Memory B cell (primary cell): Measurements from ENCODE around the gene LIME1.
"Not testable (repeated sequence)": the region's sequence is repeated elsewhere in the genome, so short reads cannot be mapped to it uniquely, and the experiment has no call there.

ENCODE experiments used
- ATAC-seq: fragments of 150-1000 bp; cut with Tn5 transposase; 2 replicates; pipeline ENCODE4 v1.10.0; 2021; ENCODE audit warnings: low read depth, mild to moderate bottlenecking, moderate library complexity
- DNase-seq, 2 donors: peaks; one replicate each; pipeline ENCODE4 v3.0.0; 2022; ENCODE audit warnings: low spot score in 2 of 2
- H3K27ac Mint-ChIP-seq: one replicate; pipeline ENCODE4 v1.8.0; 2022; ENCODE audit warnings: mild to moderate bottlenecking, moderate library complexity, mixed read lengths
- H3K27me3 Mint-ChIP-seq: one replicate; pipeline ENCODE4 v1.8.0; 2022; ENCODE audit warnings: mixed read lengths
- H3K36me3 Mint-ChIP-seq: one replicate; pipeline ENCODE4 v1.8.0; 2022; ENCODE audit warnings: mild to moderate bottlenecking, mixed read lengths
- H3K4me1 Mint-ChIP-seq: one replicate; pipeline ENCODE4 v1.8.0; 2022; ENCODE audit warnings: mixed read lengths
- H3K4me3 Mint-ChIP-seq: one replicate; pipeline ENCODE4 v1.8.0; 2022; ENCODE audit warnings: mild to moderate bottlenecking, moderate library complexity, mixed read lengths
- H3K9me3 Mint-ChIP-seq: one replicate; pipeline ENCODE4 v1.8.0; 2022; ENCODE audit warnings: mixed read lengths

Gene LIME1

DNA sequence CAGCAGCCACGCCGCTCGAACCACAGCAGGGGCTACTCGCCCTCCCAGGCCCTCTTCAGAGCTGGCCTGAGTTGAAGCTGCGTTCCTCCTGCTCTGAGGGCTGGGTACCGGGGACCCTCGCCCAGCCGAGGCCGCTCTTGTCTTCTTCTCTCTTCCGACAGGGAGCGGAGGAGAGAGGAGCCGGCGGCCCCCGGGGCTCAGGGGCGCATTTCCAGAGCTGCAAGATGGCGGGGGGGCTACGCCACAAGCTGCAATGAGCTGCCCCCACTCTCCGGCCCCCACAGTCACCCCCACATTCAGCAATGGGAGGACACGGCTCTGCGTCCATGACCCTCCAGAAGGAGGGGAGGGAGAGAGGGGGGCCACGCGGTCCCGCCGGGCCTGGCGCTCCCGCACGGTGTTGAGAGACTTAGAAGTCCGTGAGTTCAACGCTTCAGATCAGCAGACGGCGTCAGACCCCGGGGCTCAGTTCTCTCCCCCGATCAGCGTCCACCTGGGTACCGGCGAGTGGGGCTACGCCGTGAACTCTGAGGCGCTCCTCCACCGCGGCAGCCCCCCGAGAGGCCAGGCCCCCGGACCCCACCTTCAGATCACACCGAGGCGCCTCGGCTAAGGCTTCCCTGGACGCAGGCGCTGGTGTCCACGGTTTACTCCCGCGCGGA is 34.7 kb downstream of the LIME1 start:
- no peak for DNase-seq
- Mint-ChIP-seq H3K4me1 (peaks cover 2% of the 10 kb centered on the region), H3K27me3 (peaks cover 10% of the 10 kb centered on the region), H3K27ac (no peak overlapping the region), H3K9me3 (no peaks in the 10 kb centered on the region), H3K4me3 (no peak overlapping the region), H3K36me3 (no peaks in the 10 kb centered on the region)
- no peak for ATAC-seq

DNA sequence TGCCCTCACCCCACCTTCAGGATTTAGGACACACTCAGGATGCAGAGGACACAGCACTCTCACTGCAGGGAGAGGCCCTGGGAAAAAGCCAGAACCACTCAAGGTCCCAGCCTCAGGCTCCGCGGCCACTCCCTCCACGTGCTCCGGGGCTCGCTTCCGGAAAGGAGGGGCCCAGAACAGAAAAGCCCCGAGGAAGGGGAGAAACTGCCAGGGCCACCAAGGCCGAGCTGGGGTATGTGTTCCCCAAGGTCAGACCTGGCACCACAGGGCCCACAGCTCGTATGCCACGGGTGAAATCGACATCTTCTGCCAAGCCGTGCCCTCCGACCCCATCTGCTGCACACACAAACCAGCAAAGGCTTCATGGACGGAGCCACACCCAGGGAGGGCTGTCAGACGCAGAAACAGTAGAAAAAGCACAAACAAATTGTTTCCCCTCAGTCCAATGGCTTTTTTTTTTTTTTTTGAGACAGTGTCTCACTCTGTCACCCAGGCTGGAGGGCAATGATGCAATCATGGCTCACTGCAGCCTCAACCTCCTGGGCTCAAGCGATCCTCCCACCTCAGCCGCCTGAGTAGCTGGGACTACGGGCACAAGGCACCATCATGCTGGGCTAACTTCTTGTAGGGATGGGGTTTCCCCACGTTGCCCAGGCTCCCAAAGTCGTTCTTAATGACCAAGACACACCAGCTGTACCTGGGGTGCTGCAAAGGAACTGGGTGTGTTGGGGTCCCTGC is 36.5 kb downstream of the LIME1 start:
- no peak for ATAC-seq
- H3K4me3 Mint-ChIP-seq = no peak overlapping the region

DNA sequence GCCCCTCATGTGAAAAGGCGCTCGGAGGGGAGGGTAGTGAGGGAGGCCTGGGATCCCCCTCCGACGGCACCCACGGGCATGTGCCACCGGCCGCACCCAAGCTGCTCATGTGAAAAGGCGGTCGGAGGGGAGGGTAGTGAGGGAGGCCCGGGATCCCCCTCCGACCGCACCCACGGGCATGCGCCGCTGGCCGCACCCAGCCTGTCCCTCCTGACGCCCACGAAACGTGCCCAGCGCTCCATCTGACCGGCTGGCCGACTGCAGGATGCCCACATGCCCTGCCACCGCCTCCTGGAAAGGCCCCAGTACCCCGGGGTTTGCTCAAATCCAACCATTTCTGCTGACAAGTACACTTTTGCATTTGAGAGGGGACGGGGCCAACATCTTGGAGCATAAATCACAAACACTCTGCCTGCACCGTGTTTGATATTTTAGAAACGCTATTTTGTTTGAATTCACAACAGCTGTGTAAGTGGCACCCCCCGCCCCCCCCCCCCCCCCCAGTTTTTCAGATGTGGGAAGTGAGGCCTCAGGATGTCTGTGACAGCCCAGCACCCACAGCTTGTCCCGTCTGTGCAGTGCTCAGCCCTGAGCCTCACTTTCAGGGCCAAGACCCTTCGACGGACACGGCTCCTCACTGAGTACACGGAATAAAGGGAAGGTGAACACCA is 37.2 kb downstream of the LIME1 start:
- Mint-ChIP-seq H3K27me3 (peaks cover 10% of the 10 kb centered on the region), H3K27ac (no peak overlapping the region), H3K4me3 (no peak overlapping the region), H3K36me3 (no peaks in the 10 kb centered on the region), H3K9me3 (no peaks in the 10 kb centered on the region), H3K4me1 (peaks cover 2% of the 10 kb centered on the region)
- no peak for DNase-seq
- no peak for ATAC-seq

More for the DNA sequence above, 36.5 kb downstream of the LIME1 start:
- peaks cover 11% of the 10 kb centered on the region for H3K27me3 Mint-ChIP-seq
- H3K4me1 Mint-ChIP-seq = peaks cover 2% of the 10 kb centered on the region
- H3K27ac Mint-ChIP-seq = no peak overlapping the region
- H3K36me3 Mint-ChIP-seq = no peaks in the 10 kb centered on the region
- no peaks in the 10 kb centered on the region for H3K9me3 Mint-ChIP-seq
- DNase-seq = no peak

DNA sequence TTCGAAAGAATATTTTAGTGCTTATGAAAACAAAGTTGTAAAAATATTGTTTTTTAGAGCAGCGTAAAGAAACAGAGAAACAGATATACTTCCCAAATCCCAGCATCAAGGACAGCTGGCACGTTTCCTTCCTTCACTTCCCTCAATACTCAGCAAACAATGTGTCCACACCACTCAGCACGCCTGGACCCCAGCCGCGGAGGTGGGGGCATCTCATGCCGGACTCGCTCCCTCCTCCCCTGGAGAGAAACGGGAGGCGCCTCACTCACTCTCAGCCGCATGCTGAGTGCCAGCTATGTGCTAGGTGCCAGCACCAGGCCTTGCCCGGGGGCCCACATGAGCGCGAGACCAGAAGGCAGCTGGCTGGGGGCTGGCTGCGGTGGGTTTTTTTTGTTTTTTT is 37.8 kb downstream of the LIME1 start:
- no peaks in the 10 kb centered on the region for H3K9me3 Mint-ChIP-seq
- ATAC-seq = no peak
- DNase-seq = no peak
- no peak overlapping the region for H3K4me3 Mint-ChIP-seq
- peaks cover 2% of the 10 kb centered on the region for H3K4me1 Mint-ChIP-seq
- no peaks in the 10 kb centered on the region for H3K36me3 Mint-ChIP-seq
- peaks cover 10% of the 10 kb centered on the region for H3K27me3 Mint-ChIP-seq
- H3K27ac Mint-ChIP-seq = no peak overlapping the region

DNA sequence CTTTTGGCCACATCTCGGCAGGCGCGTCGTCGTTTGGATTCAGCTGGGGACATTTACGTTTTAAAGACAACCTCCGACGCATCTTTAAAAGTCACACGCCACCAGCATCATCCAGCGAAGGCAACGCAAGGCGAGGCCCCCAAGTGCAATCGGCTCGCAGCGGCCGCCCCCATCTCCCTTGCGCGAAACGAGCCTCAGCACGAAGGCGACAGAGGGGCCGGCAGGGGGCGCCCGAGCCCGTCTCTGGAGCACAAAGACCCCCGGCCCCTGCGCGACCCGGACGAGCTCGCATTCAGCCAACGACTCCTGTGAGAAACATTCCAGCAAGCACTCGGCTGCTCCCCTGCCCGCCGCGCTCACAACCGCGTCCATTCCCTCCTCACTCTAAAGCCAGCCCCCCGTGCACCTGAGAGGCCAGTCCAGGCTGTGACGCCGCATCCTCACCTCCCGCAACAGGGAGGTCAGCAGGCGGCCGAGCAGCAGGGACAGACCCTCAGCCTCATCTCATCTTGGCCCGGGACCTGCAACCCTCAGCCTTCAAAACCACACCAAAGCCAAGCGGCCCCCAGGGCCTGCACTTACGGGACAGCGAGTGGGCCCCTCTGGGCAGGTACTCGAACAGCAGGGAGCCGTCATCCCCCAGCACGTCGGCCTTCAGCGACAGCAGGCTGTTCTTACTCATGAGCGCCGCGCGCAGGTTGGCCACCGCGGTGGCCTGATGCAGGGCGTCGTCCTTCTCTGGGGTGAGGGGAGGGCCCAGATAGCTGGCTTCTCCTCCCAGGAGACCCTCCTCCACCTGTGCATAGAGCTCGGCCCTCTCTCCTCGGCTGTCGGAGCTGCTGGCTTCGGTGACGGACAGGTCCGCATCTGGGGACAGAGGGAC is 38.9 kb downstream of the LIME1 start:
- Mint-ChIP-seq H3K36me3 (no peaks in the 10 kb centered on the region), H3K27me3 (peaks cover 8% of the 10 kb centered on the region), H3K27ac (no peak overlapping the region), H3K9me3 (no peaks in the 10 kb centered on the region), H3K4me3 (no peak overlapping the region), H3K4me1 (peaks cover 2% of the 10 kb centered on the region)
- DNase-seq = no peak
- ATAC-seq = no peak

DNA sequence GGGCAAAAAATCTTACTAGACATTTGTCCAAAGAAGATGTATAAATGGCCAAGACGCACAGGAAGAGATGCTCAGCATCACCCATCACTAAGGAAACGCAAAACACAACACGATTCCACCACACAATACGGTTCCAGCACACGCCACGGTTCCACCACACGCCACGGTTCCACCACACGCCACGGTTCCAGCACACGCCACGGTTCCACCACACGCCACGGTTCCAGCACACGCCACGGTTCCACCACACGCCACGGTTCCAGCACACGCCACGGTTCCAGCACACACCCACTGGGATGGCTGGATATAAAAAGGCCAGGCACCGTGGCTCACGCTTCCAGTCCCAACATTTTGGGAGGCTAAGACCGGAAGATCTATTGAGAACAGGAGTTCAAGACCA is 40.4 kb downstream of the LIME1 start:
- not testable (repeated sequence) for ATAC-seq, H3K36me3 Mint-ChIP-seq, H3K4me1 Mint-ChIP-seq, DNase-seq, H3K27ac Mint-ChIP-seq, H3K9me3 Mint-ChIP-seq, H3K4me3 Mint-ChIP-seq, H3K27me3 Mint-ChIP-seq

DNA sequence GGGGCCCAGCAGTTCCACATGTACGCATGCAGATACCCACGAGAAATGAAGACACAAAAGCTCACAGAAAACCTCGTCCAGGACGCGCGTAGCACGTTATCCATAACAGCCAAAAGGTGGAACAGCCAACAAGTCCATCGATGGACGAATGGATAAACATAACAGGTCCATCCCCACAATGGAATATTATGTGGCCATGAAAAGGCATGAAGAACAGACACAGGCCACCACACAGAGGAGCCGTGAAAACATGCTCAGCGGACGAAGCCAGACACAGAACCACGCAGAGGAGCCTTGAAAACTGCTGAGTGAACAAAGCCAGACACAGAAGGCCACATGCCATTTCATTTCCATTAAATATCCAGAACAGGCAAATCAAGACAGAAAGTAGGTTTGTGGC is 41.1 kb downstream of the LIME1 start:
- Mint-ChIP-seq H3K36me3 (no peaks in the 10 kb centered on the region), H3K27me3 (peaks cover 7% of the 10 kb centered on the region), H3K9me3 (no peaks in the 10 kb centered on the region), H3K4me1 (peaks cover 7% of the 10 kb centered on the region), H3K4me3 (no peak overlapping the region), H3K27ac (no peak overlapping the region)
- DNase-seq (no peak), ATAC-seq (no peak)

DNA sequence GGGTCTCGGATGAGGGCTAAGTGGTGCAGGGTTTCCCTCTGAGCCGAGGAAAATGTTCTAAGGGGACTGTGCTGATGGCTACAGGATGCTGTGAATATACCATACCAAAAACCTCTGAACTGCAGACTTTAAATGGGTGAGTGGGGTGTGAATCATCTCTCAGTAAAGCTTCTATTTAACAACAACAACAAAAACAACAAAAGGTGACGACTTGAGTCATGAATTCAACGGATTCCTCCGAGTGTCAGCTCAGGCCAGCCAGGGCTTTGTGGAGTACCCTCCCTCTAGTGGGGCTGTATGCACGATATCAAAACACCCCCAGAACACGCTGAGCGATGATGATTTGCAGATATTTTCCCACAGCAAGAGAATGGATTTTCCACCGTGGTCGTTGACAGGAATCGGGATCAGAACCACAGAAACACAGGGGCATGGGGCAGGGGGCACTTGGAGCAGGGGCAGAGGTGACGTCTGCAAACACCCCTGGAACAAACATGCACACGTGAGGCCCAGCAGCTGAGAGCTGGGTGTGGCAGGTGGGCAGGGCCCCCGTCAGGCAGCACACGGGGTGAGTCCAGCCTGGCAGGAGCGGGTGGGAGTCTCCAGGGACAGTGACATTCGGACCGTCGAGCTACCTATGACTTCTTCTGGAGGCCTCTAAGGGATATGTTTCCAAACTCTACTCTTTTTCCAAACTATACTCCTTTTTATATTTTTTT is 41.7 kb downstream of the LIME1 start:
- no peak overlapping the region for H3K4me3 Mint-ChIP-seq
- no peak for ATAC-seq

DNA sequence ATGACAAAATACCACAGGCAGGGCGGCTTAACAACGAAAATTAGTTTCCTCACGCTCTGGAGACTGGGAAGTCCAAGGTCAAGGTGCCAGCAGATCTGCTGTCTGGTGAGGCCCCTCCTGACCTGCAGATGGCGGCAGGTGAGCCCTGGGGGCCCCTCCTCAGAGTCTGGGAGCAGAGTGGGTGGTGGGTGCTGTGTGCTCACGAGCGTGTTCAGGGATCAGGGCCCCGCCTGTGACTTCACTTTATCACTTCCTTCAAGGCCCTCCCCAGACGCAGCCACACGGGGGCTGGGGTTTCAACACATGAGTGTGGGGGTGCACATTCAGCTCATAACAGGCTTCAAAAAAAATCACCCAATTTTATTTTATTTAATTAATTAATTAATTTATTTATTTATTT is 42.4 kb downstream of the LIME1 start:
- peaks cover 7% of the 10 kb centered on the region for H3K4me1 Mint-ChIP-seq
- peaks cover 6% of the 10 kb centered on the region for H3K27me3 Mint-ChIP-seq
- H3K27ac Mint-ChIP-seq = no peak overlapping the region
- DNase-seq (no peak), ATAC-seq (no peak)
- no peak overlapping the region for H3K4me3 Mint-ChIP-seq
- H3K9me3 Mint-ChIP-seq = no peaks in the 10 kb centered on the region
- H3K36me3 Mint-ChIP-seq = no peaks in the 10 kb centered on the region

More for the DNA sequence above, 41.7 kb downstream of the LIME1 start:
- Mint-ChIP-seq H3K36me3 (no peaks in the 10 kb centered on the region), H3K9me3 (no peaks in the 10 kb centered on the region), H3K27me3 (peaks cover 6% of the 10 kb centered on the region), H3K4me1 (peaks cover 7% of the 10 kb centered on the region), H3K27ac (no peak overlapping the region)
- DNase-seq = no peak

DNA sequence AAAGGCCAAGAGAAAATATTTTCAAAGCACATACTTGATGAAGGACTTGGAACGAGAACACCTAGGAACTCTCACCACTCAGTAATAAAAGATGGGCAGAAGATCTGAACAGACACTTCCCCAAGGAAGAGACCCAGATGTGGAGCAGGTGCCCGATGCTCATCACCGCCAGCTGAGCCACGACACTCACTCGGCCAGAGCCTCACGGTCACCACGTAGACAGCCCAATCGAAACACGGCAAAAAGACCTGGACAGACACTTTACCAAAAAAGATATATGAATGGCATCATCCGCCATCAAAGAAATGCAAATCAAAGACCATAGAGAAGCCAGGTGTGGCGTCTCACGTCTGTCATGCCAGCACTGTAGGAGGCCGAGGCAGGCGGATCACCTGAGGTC is 44.7 kb downstream of the LIME1 start:
- Mint-ChIP-seq H3K4me3 (no peak overlapping the region), H3K36me3 (no peaks in the 10 kb centered on the region), H3K27ac (no peak overlapping the region), H3K4me1 (peaks cover 7% of the 10 kb centered on the region), H3K9me3 (no peaks in the 10 kb centered on the region), H3K27me3 (peaks cover 2% of the 10 kb centered on the region)
- DNase-seq = no peak
- ATAC-seq = no peak

DNA sequence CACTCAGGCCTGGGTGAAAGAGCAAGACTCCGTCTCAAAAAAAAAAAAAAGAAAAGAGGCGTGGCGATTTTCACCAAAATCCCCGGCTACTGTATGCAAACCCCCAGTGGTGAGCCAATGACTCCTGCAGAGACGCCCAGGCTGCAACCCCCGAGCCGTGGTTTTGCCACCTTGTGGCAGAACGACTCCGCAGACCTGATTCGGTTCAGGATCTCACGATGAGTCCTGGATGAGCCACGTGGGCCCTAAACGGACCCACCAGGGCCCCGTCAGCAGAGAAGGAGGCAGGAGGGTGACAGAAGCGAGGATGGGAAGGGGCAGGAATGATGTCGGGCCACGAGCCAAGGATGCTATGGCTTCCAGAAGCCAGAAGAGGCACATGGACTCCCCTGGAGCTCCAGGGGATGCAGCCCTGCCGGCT is 45.6 kb downstream of the LIME1 start:
- H3K27ac Mint-ChIP-seq = no peak overlapping the region
- H3K4me3 Mint-ChIP-seq = no peak overlapping the region
- no peaks in the 10 kb centered on the region for H3K9me3 Mint-ChIP-seq
- DNase-seq (peak in 1 of 2 donors; percentile 42), ATAC-seq (peak; percentile 93)
- H3K4me1 Mint-ChIP-seq = peaks cover 9% of the 10 kb centered on the region
- peaks cover 2% of the 10 kb centered on the region for H3K27me3 Mint-ChIP-seq
- no peaks in the 10 kb centered on the region for H3K36me3 Mint-ChIP-seq

DNA sequence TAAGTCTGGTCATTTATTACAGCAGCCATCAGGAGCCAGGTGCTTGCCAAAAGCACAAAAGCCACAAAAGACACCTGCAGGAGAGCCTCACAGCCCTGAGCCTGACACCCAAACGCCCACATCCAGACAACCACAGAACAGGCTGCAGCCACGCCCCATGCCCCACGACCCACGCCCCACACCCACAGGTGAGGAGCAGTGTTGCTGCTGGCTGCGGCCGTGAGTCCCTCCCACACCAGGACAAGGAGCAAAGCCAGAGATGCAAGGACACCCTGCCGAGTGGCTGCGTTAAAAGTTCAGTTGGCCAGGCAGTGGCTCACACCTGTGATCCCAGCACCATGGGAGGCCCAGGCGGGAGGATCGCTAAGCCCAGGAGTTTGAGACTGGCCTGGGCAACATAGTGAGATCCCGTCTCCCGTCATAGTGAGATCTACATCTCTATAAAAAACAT is 46.1 kb downstream of the LIME1 start:
- DNase-seq (no peak), ATAC-seq (no peak)
- no peaks in the 10 kb centered on the region for H3K36me3 Mint-ChIP-seq
- H3K4me3 Mint-ChIP-seq = no peak overlapping the region
- no peaks in the 10 kb centered on the region for H3K9me3 Mint-ChIP-seq
- no peaks in the 10 kb centered on the region for H3K27me3 Mint-ChIP-seq
- H3K4me1 Mint-ChIP-seq = peaks cover 9% of the 10 kb centered on the region
- no peak overlapping the region for H3K27ac Mint-ChIP-seq

DNA sequence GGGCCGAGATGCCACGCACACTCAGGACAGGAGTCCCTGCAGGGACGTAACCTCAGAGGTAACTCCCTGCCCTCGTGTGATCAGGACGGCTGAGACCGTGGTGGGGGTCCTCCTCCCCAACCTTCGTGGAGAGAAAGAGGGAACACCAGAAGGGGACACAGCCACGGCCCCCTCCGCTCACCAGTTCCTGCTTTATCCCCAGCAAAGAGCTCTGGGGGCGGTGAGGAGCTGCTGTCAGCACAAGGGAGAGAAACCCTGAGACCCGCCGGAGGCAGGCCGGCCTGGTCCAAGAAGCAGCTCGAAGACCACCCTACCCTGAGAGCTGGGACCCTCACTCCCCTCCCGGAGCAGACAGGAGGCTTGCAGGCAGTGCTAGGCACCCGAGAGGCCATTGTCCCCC is 47.5 kb downstream of the LIME1 start:
- no peaks in the 10 kb centered on the region for H3K9me3 Mint-ChIP-seq
- no peaks in the 10 kb centered on the region for H3K36me3 Mint-ChIP-seq
- H3K27ac Mint-ChIP-seq = no peak overlapping the region
- no peak for DNase-seq
- H3K4me3 Mint-ChIP-seq = no peak overlapping the region
- no peak for ATAC-seq
- H3K4me1 Mint-ChIP-seq = peaks cover 9% of the 10 kb centered on the region
- H3K27me3 Mint-ChIP-seq = peaks cover 3% of the 10 kb centered on the region
